ENCODE measurements around the gene DLGAP1. TPM values are rescaled to one million over a fixed set of nuclear protein-coding genes. Genes with fewer than 3 reads are reported as not detected.

DLGAP1 gene
- total RNA-seq, 1 experiment from 2014 or later = not detected

DNA sequence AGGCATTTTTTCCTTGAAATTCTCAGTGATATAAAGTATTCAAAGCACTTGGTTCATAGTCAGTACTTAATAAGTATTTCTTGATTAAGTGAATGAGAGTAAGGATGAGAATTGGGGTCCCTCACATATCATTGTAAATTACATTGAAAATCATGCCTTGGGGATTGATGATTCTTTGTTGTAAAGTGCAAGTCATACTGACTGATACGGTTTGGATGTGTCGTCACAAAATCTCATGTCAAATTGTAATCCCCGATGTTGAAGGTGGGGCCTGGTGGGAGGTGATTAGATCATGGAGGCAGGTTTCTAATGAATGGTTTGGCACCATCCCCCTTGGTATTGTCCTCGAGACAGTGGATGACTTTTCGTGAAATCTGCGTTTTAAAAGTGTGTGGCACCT is 385.9 kb downstream of the DLGAP1 start:
- H3K9me3 Mint-ChIP-seq (ENCODE audit: unreplicated experiment) = no peaks in the 10 kb centered on the region
- POLR2A ChIA-PET = interaction anchor here (0.8 kb wide), 1 partner anchor 68 kb away, joined by 4 read pairs; no protein-coding TSS in a partner anchor

DNA sequence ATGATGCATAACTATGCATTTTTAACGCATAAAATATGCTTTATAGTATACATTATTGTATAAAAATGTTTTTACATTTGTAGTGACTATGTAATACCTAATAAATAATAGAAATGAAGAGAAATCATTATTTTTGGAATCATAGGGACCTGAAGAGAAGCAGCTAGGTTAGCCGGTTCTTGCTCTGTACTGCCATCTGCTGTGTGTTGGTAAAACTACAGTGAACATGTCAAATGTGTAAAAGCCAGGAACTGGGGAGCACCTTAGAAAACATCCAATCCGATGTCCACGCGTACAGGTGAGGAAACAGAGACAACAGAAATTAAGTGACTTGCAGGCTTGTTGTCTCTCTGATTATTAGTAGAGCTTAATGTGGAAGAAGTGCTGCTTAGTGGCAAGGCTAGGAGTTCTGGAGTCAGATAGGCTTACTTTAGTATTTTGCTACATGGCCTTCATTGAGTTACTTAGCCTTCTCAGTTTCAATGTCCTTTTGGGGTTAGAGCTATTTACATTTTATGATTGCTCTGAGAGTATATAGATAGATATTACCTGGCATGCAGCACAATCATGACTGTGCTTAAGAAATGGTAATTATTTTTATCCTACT is 386.5 kb downstream of the DLGAP1 start:
- ChIA-PET CTCF (interaction anchor here (0.5 to 1.3 kb wide), 21 partner anchors 9 to 990 kb away, joined by 3 to 8 read pairs (median 4); no protein-coding TSS in a partner anchor), POLR2A (interaction anchor here (0.8 kb wide), 1 partner anchor 68 kb away, joined by 4 read pairs; no protein-coding TSS in a partner anchor)
- BruUV-seq (replicated peaks) = no TSS peak
- H3K4me3 Mint-ChIP-seq (ENCODE audit: unreplicated experiment) = no peak overlapping the region
- intact Hi-C loops (cut with micrococcal nuclease) = no loop called here
- no peaks in the 10 kb centered on the region for H3K27me3 Mint-ChIP-seq (ENCODE audit: insufficient read depth, unreplicated experiment)
- TF ChIP-seq, protein P1, sequence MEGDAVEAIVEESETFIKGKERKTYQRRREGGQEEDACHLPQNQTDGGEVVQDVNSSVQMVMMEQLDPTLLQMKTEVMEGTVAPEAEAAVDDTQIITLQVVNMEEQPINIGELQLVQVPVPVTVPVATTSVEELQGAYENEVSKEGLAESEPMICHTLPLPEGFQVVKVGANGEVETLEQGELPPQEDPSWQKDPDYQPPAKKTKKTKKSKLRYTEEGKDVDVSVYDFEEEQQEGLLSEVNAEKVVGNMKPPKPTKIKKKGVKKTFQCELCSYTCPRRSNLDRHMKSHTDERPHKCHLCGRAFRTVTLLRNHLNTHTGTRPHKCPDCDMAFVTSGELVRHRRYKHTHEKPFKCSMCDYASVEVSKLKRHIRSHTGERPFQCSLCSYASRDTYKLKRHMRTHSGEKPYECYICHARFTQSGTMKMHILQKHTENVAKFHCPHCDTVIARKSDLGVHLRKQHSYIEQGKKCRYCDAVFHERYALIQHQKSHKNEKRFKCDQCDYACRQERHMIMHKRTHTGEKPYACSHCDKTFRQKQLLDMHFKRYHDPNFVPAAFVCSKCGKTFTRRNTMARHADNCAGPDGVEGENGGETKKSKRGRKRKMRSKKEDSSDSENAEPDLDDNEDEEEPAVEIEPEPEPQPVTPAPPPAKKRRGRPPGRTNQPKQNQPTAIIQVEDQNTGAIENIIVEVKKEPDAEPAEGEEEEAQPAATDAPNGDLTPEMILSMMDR (IDR thresholded peaks at IDR 0.05; ENCODE audit: unreplicated experiment) = peak; percentile 66
- H3K4me1 Mint-ChIP-seq (ENCODE audit: insufficient read depth, unreplicated experiment) = peaks cover 7% of the 10 kb centered on the region
- DNase-seq (ENCODE audit: unreplicated experiment) = peak; percentile 62
- H3K9me3 Mint-ChIP-seq (ENCODE audit: unreplicated experiment) = no peaks in the 10 kb centered on the region
- no peak overlapping the region for H3K27ac Mint-ChIP-seq (ENCODE audit: low read depth, unreplicated experiment)
- no peaks in the 10 kb centered on the region for H3K36me3 Mint-ChIP-seq (ENCODE audit: insufficient read depth, unreplicated experiment)

More for the DNA sequence above, 385.9 kb downstream of the DLGAP1 start:
- intact Hi-C loops (cut with micrococcal nuclease) = no loop called here
- Mint-ChIP-seq H3K27me3 (ENCODE audit: insufficient read depth, unreplicated experiment) (no peaks in the 10 kb centered on the region), H3K27ac (ENCODE audit: low read depth, unreplicated experiment) (no peak overlapping the region), H3K36me3 (ENCODE audit: insufficient read depth, unreplicated experiment) (no peaks in the 10 kb centered on the region), H3K4me1 (ENCODE audit: insufficient read depth, unreplicated experiment) (peaks cover 7% of the 10 kb centered on the region), H3K4me3 (ENCODE audit: unreplicated experiment) (no peak overlapping the region)
- TF ChIP-seq, protein P1 (IDR thresholded peaks at IDR 0.05; ENCODE audit: unreplicated experiment) = no peak
- CTCF ChIA-PET = interaction anchor here (0.6 to 1.3 kb wide), 17 partner anchors 9 to 988 kb away, joined by 3 to 8 read pairs (median 4); no protein-coding TSS in a partner anchor
- no TSS peak for BruUV-seq (replicated peaks)
- DNase-seq (ENCODE audit: unreplicated experiment) = no peak

DNA sequence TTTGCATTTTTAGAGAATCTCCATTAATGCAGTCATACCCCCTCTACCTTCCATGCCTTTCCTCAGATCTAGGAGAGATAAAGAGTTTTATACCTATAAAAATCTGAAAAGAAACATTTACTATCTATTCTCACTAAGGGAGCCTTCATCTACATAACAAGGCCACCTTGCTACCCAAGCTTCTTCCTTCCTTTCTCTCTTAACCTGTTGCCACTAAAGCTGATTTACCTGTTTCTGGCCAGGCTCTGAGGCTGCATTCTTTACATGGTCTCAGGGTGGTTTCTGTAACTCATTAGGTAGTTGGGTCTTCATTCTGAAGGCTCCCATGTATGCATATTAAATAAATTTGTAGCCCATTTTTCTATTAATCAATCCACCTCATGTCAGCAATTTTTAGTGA is 391.6 kb downstream of the DLGAP1 start:
- Mint-ChIP-seq H3K27ac (ENCODE audit: low read depth, unreplicated experiment) (no peak overlapping the region), H3K4me3 (ENCODE audit: unreplicated experiment) (no peak overlapping the region), H3K9me3 (ENCODE audit: unreplicated experiment) (peaks cover 18% of the 10 kb centered on the region), H3K4me1 (ENCODE audit: insufficient read depth, unreplicated experiment) (no peaks in the 10 kb centered on the region), H3K36me3 (ENCODE audit: insufficient read depth, unreplicated experiment) (no peaks in the 10 kb centered on the region), H3K27me3 (ENCODE audit: insufficient read depth, unreplicated experiment) (no peaks in the 10 kb centered on the region)
- no TSS peak for BruUV-seq (replicated peaks)
- ChIA-PET CTCF (interaction anchor here (0.5 to 2.4 kb wide), 3 partner anchors 292 to 364 kb away, joined by 3 to 10 read pairs (median 6); no protein-coding TSS in a partner anchor), POLR2A (no interaction called here)
- no peak for DNase-seq (ENCODE audit: unreplicated experiment)
- TF ChIP-seq, protein P1 (IDR thresholded peaks at IDR 0.05; ENCODE audit: unreplicated experiment) = no peak
- intact Hi-C loops (cut with micrococcal nuclease) = no loop called here

DNA sequence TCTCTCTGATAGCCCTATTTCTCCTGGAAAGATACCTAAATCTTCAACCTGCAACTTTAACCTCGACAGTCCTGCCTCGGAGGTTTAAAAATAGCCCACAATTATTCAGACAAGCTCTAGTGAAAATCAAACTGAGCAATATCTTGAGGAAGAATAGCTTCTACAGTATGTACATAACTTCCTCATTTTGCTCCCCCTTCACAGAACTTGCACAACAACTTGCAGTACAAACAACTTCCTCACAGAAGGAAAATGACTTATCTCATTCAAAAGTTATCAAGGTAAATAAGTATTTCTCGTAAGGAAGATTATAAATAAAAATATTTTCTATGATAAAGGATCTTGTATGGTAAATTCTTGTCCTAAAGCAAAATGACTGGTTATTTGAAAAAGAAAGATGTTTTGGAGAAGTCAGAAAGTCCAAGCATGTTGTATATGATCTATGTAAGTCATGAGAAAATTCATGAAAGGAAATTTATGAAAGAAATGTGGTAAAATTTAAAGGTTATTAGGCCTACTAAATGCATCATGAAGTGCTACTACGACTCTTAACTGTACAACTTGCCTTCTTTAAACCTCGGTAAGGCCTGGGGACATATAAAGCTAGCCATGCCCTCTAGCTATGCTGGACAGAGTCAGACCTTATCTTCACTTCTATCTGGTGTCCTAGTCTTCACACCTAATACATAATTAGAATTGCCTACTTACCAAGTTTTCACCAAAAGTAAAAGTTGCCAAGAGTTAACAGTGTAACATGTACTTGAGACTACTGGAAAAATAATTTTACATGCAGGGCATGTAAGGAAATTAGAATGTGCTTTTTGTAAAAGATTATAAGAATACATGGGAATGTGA is 394.5 kb downstream of the DLGAP1 start:
- no peak for DNase-seq (ENCODE audit: unreplicated experiment)
- H3K27ac Mint-ChIP-seq (ENCODE audit: low read depth, unreplicated experiment) = no peak overlapping the region

More for the DNA sequence above, 394.5 kb downstream of the DLGAP1 start:
- Mint-ChIP-seq H3K4me1 (ENCODE audit: insufficient read depth, unreplicated experiment) (no peaks in the 10 kb centered on the region), H3K36me3 (ENCODE audit: insufficient read depth, unreplicated experiment) (no peaks in the 10 kb centered on the region), H3K9me3 (ENCODE audit: unreplicated experiment) (peaks cover 21% of the 10 kb centered on the region), H3K27me3 (ENCODE audit: insufficient read depth, unreplicated experiment) (no peaks in the 10 kb centered on the region), H3K4me3 (ENCODE audit: unreplicated experiment) (no peak overlapping the region)
- BruUV-seq (replicated peaks) = no TSS peak
- TF ChIP-seq, protein P1 (IDR thresholded peaks at IDR 0.05; ENCODE audit: unreplicated experiment) = no peak
- CTCF ChIA-PET = interaction anchor here (0.6 to 0.8 kb wide), 3 partner anchors 57 to 1541 kb away, joined by 3 to 4 read pairs (median 4); no protein-coding TSS in a partner anchor
- intact Hi-C loops (cut with micrococcal nuclease) = no loop called here
- POLR2A ChIA-PET = no interaction called here
